HEK293 (cell line): ENCODE data around the gene SNX8.
"Not testable (repeated sequence)": the region's sequence is repeated elsewhere in the genome, so short reads cannot be mapped to it uniquely, and the experiment has no call there.

Experiments
- CTCF ChIA-PET: fragments of 350-600 bp; formaldehyde crosslinking; extraction: SDS; loops from one replicate; lab custom pipeline; 2021; ENCODE audit warnings: antibody characterized with exemption; lab: Yijun Ruan, JAX
- POLR2A ChIA-PET: fragments of 300-600 bp; formaldehyde crosslinking; extraction: SDS; loops from one replicate; lab custom pipeline; 2020; ENCODE audit warnings: antibody characterized with exemption, inconsistent platforms; lab: Yijun Ruan, JAX
- H3K27ac ChIP-seq: fragments of 200-500 bp; sonication (Bioruptor generic); 2 replicates; pipeline ENCODE4 v1.5.1; 2014; ENCODE audit warnings: low read depth, low read length, control low read depth, inconsistent platforms; ENCODE audit errors: extremely low read depth
- H3K36me3 ChIP-seq, 2 experiments: fragments of 200-500 bp in 1 of 2; sonication (Bioruptor generic) in 1 of 2; 1 replicate in 1 of 2; 2 replicates in 1 of 2; pipeline ENCODE4 v1.5.1; 2014 to 2017; ENCODE audit warnings: inconsistent platforms in 2 of 2, low read length in 2 of 2; ENCODE audit not compliant: control insufficient read depth in 2 of 2, insufficient read depth in 1 of 2
- H3K4me1 ChIP-seq: fragments of 200-500 bp; sonication (Bioruptor generic); 2 replicates; pipeline ENCODE4 v1.5.1; 2014; ENCODE audit warnings: mild to moderate bottlenecking, low read length, inconsistent platforms; ENCODE audit not compliant: control insufficient read depth, insufficient read depth
- H3K4me3 ChIP-seq: 2 replicates; pipeline ENCODE4 v1.5.1; 2011; ENCODE audit warnings: low read depth, mild to moderate bottlenecking, control low read depth, low read length, moderate library complexity
- H3K9me3 ChIP-seq: fragments of 200-500 bp; sonication (Bioruptor generic); 2 replicates; pipeline ENCODE4 v1.5.1; 2014; ENCODE audit warnings: low read depth, low read length, inconsistent platforms; ENCODE audit not compliant: control insufficient read depth, insufficient read depth
- GFI1B ChIP-seq: fragments of 450-650 bp; formaldehyde crosslinking; IDR thresholded peaks from 2 replicates; pipeline ENCODE4 v1.5.1; 2016; ENCODE audit warnings: missing biosample characterization, missing genetic modification characterization
- GLI4 ChIP-seq: fragments of 450-650 bp; formaldehyde crosslinking; IDR thresholded peaks from 2 replicates; pipeline ENCODE4 v1.5.1; 2016; ENCODE audit warnings: missing biosample characterization, missing genetic modification characterization
- TRIM28 ChIP-seq: IDR thresholded peaks from 2 replicates; pipeline ENCODE4 v1.6.1; 2011; ENCODE audit warnings: low read length, control low read depth, borderline replicate concordance
- ZNF112 ChIP-seq: fragments of 450-650 bp; formaldehyde crosslinking; IDR thresholded peaks from 2 replicates; pipeline ENCODE4 v1.5.0; 2017; ENCODE audit warnings: missing biosample characterization, missing genetic modification characterization
- ZNF114 ChIP-seq: fragments of 450-650 bp; formaldehyde crosslinking; IDR thresholded peaks from 2 replicates; pipeline ENCODE4 v1.5.0; 2017; ENCODE audit warnings: missing biosample characterization, missing genetic modification characterization
- ZNF169 ChIP-seq: fragments of 450-650 bp; formaldehyde crosslinking; IDR thresholded peaks from 2 replicates; pipeline ENCODE4 v1.5.1; 2016; ENCODE audit warnings: missing biosample characterization, missing genetic modification characterization
- ZNF280C ChIP-seq: fragments of 450-650 bp; formaldehyde crosslinking; IDR thresholded peaks from 2 replicates; pipeline ENCODE4 v1.5.1; 2016; ENCODE audit warnings: missing biosample characterization, missing genetic modification characterization
- ZNF354C ChIP-seq: fragments of 450-650 bp; formaldehyde crosslinking; IDR thresholded peaks from 2 replicates; pipeline ENCODE4 v1.5.1; 2016; ENCODE audit warnings: missing biosample characterization, missing genetic modification characterization, low read depth, borderline replicate concordance
- ZNF473 ChIP-seq: fragments of 450-650 bp; formaldehyde crosslinking; IDR thresholded peaks from 2 replicates; pipeline ENCODE4 v1.5.1; 2017; ENCODE audit warnings: missing biosample characterization, missing genetic modification characterization
- ZNF488 ChIP-seq: fragments of 450-650 bp; formaldehyde crosslinking; IDR thresholded peaks from 2 replicates; pipeline ENCODE4 v1.5.1; 2016; ENCODE audit warnings: missing biosample characterization, missing genetic modification characterization
- ZNF514 ChIP-seq: fragments of 450-650 bp; formaldehyde crosslinking; IDR thresholded peaks from 2 replicates; pipeline ENCODE4 v1.5.1; 2016; ENCODE audit warnings: missing biosample characterization, missing genetic modification characterization
- ZNF544 ChIP-seq: fragments of 450-650 bp; formaldehyde crosslinking; IDR thresholded peaks from 2 replicates; pipeline ENCODE4 v1.5.0; 2017; ENCODE audit warnings: missing biosample characterization, missing genetic modification characterization
- ZNF571 ChIP-seq: fragments of 450-650 bp; formaldehyde crosslinking; IDR thresholded peaks from 2 replicates; pipeline ENCODE4 v1.5.0; 2017; ENCODE audit warnings: missing biosample characterization, missing genetic modification characterization
- ZNF791 ChIP-seq: fragments of 450-650 bp; formaldehyde crosslinking; IDR thresholded peaks from 2 replicates; pipeline ENCODE4 v1.5.1; 2016; ENCODE audit warnings: missing biosample characterization, missing genetic modification characterization
- ZNF837 ChIP-seq: fragments of 450-650 bp; formaldehyde crosslinking; IDR thresholded peaks from 2 replicates; pipeline ENCODE4 v1.5.1; 2016; ENCODE audit warnings: missing biosample characterization, missing genetic modification characterization
- ZNF843 ChIP-seq: fragments of 450-650 bp; formaldehyde crosslinking; IDR thresholded peaks from 2 replicates; pipeline ENCODE4 v1.5.1; 2016; ENCODE audit warnings: missing biosample characterization, missing genetic modification characterization

SNX8 gene

GRCh38 chr7:2350055-2350454 is 35.8 kb upstream of the SNX8 start:
- Histone ChIP-seq H3K9me3 (no peaks in the 10 kb centered on the region), H3K4me1 (no peaks in the 10 kb centered on the region), H3K27ac (no peak overlapping the region), H3K4me3 (no peak overlapping the region), H3K36me3 (peaks cover 0 to 3% of the 10 kb centered on the region in 2 experiments; a peak in 2 of 3 replicates)
- TF ChIP-seq ZNF571 (no peak), ZNF280C (tag by site-specific recombination) (no peak), ZNF488 (tag by site-specific recombination) (no peak), ZNF843 (tag by site-specific recombination) (no peak), ZNF837 (tag by site-specific recombination) (no peak), ZNF112 (tag by site-specific recombination) (no peak), GFI1B (tag by site-specific recombination) (no peak), ZNF354C (tag by site-specific recombination) (no peak), ZNF169 (no peak), ZNF791 (no peak), ZNF514 (tag by site-specific recombination) (no peak), TRIM28 (no peak), ZNF473 (tag by site-specific recombination) (no peak), ZNF114 (tag by site-specific recombination) (no peak)
- ChIA-PET CTCF (interaction anchor here (0.6 to 0.7 kb wide), 2 partner anchors 950 to 979 kb away, joined by 3 to 4 read pairs; no protein-coding TSS in a partner anchor), POLR2A (no interaction called here)

GRCh38 chr7:2347351-2348063 is 33.3 kb upstream of the SNX8 start:
- ChIA-PET POLR2A (interaction anchor here (0.6 to 0.7 kb wide), 2 partner anchors 114 to 340 kb away, joined by 3 to 6 read pairs; no protein-coding TSS in a partner anchor), CTCF (interaction anchor here (0.6 to 1.9 kb wide), 21 partner anchors 11 to 772 kb away, joined by 3 to 6 read pairs (median 4); partner anchors contain the start of gene NUDT1)
- not testable (repeated sequence) for H3K36me3 ChIP-seq, H3K4me3 ChIP-seq, H3K4me1 ChIP-seq, H3K27ac ChIP-seq, H3K9me3 ChIP-seq

- TF ChIP-seq GLI4 (tag by site-specific recombination) (no peak), ZNF544 (tag by site-specific recombination) (no peak)
- Histone ChIP-seq H3K4me3 (no peak overlapping the region), H3K4me1 (no peaks in the 10 kb centered on the region), H3K9me3 (no peaks in the 10 kb centered on the region), H3K27ac (no peak overlapping the region), H3K36me3 (no peaks in the 10 kb centered on the region; a peak in 1 of 3 replicates)
- ChIA-PET POLR2A (interaction anchor here (0.8 kb wide), 1 partner anchor 35 kb away, joined by 3 read pairs; no protein-coding TSS in a partner anchor), CTCF (interaction anchor here (0.6 to 1.3 kb wide), 3 partner anchors 11 to 763 kb away, joined by 3 to 5 read pairs (median 4); no protein-coding TSS in a partner anchor)
These were observed 22.5 kb upstream of the SNX8 start for GRCh38 chr7:2336626-2337299.
